ENCODE data around the gene ASCC1.
A peak's percentile ranks its signal among the peaks of the same experiment; 100 is the strongest.
"Not testable (repeated sequence)": the region's sequence is repeated elsewhere in the genome, so short reads cannot be mapped to it uniquely, and the experiment has no call there.

The ASCC1 gene

DNA sequence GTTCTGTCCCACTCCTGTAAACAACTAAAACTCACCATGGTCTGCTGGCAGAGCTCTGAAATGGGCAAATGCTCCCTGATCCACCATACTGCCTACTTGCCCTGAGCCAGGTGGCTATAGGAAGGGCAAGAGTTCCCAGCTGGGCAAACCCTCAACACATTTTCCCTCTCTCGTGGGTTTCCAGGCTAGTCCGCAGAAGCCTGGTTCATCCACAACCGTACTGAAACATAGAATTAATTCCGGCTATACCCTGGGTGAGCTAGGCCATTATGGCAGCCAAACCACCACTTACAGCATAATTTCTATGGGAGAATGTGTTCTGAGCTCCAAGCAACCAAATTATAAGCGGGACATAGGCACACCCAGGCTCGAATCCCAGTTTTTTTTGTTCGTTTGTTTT lies 37.5 kb upstream of the ASCC1 start:
- TF ChIP-seq, protein P1, sequence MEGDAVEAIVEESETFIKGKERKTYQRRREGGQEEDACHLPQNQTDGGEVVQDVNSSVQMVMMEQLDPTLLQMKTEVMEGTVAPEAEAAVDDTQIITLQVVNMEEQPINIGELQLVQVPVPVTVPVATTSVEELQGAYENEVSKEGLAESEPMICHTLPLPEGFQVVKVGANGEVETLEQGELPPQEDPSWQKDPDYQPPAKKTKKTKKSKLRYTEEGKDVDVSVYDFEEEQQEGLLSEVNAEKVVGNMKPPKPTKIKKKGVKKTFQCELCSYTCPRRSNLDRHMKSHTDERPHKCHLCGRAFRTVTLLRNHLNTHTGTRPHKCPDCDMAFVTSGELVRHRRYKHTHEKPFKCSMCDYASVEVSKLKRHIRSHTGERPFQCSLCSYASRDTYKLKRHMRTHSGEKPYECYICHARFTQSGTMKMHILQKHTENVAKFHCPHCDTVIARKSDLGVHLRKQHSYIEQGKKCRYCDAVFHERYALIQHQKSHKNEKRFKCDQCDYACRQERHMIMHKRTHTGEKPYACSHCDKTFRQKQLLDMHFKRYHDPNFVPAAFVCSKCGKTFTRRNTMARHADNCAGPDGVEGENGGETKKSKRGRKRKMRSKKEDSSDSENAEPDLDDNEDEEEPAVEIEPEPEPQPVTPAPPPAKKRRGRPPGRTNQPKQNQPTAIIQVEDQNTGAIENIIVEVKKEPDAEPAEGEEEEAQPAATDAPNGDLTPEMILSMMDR (IDR thresholded peaks at IDR 0.05; ENCODE audit: extremely low read depth, missing control alignments) = no peak
- no peak for DNase-seq (ENCODE audit: low spot score)

DNA sequence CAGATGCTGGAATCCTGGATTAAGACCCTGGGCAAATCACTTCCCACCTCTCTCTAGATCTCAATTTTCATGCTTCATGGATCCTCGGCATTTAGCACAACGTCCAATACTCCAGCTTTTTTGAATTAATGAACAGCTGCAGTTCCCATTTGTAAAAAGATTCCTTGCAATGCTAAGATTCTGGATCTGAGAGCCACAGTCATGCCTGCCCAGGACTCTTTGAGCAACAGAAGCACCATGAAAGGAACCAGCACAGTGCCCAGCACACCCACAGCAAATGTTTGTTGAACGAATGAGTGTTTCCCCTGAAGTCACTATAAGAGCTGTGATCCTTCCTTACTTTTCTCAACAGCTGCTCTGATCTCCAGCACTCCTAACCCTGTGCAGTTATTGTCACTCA lies 36.9 kb upstream of the ASCC1 start:
- no peak for DNase-seq (ENCODE audit: low spot score)
- TF ChIP-seq, protein P1 (IDR thresholded peaks at IDR 0.05; ENCODE audit: extremely low read depth, missing control alignments) = no peak

DNA sequence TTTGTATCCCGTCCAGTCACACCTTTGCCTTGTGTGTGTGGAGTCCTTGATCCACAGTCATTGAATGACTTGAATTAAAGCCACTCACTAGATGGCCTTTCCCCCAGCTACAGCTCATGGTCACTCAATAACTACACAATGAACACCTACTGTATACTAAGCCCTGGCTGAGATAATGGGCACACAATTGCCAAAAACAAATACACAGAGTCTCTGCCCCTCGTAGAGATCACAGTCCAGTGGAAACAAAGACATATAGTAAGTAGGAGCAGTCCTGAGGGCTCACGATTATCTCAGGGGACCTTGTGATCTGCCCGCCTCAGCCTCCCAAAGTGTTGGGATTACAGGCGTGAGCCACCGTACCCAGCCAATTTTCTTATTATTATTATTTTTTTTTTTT lies 35.6 kb upstream of the ASCC1 start:
- no peak for DNase-seq (ENCODE audit: low spot score)
- TF ChIP-seq, protein P1 (IDR thresholded peaks at IDR 0.05; ENCODE audit: extremely low read depth, missing control alignments) = no peak

DNA sequence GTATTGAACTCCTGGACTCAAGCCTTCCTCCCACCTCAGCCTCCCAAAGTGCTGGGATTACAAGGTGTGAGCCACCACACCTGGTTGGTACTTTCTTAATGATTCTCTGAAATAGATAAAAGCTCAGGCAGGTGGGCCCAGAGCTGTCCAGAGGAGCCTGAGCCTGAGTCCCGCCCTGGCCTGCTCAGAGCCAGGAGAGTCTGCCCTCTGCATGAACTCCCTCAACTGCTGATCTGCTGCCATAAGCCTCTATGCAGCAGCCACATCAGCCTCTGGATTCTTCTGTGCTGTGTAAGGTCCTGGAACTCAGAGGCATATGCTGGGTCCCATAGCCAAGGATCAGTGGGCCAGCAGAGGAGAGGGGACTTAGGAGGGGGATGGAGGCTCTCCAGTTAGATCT lies 34.6 kb upstream of the ASCC1 start:
- no peak for DNase-seq (ENCODE audit: low spot score)
- TF ChIP-seq, protein P1 (IDR thresholded peaks at IDR 0.05; ENCODE audit: extremely low read depth, missing control alignments) = no peak

DNA sequence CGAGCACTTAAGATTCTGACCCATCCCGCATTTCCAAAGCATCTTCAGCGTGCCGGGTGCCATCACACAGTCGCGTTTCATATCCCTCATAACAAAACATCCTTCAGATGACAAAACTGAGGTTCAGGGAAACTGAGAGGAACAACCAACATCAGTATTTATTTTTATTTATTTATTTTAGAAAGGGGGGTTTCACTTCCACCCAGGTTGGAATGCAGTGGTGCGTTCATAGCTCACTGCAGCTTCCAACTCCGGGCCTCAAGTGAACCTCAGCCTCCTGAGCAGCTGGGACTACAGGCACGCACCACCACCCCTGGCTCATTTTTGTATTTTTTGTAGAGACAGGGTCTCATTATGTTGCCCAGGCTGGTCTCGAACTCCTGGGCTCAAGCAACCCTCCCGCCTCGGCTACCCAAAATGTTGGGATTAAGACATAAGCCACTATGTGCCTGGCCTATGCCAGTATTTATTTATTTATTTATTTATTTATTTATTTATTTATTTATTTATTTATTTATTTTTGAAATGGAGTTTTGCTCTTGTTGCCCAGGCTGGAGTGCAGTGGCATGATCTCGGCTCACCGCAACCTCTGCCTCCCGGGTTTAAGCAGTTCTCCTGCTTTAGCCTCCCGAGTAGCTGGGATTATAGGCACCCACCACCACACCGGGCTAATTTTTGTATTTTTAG lies 33.2 kb upstream of the ASCC1 start:
- DNase-seq (ENCODE audit: low spot score) = not testable (repeated sequence)

DNA sequence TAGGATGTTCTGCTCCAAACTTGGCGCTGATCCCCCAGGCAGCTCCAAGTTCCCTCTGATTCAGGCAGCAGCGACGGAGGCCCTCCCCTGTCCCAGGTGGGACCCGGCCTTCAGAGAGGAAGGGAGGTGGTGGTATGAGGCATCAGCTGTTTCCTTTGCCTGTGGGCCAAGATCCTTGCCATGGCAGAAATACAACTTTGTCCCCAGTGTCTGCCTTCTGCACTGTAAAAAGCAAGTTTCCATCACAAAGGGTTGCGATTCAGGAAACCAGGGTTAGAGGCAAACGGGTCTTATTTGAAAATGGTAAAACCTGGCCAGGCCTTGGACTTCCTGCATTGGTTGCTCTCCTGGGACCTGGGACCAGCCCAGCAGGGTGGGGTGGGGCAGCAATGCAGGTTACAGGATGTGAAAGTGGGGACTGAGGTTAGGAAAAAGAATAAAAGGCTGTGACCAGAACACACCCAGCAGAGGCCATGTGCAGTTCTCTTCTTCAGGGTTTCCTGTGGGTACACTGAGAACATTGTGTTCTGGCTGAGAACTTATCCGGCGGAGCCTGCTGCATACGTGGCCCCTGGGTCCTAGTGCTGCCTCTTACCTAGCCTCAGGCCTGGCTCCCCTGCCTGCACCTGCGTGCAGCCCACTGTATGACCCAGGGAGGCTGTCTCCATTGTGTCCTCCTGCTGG lies 32.5 kb upstream of the ASCC1 start:
- TF ChIP-seq, protein P1 (IDR thresholded peaks at IDR 0.05; ENCODE audit: extremely low read depth, missing control alignments) = no peak
- DNase-seq (ENCODE audit: low spot score) = peak; percentile 77

DNA sequence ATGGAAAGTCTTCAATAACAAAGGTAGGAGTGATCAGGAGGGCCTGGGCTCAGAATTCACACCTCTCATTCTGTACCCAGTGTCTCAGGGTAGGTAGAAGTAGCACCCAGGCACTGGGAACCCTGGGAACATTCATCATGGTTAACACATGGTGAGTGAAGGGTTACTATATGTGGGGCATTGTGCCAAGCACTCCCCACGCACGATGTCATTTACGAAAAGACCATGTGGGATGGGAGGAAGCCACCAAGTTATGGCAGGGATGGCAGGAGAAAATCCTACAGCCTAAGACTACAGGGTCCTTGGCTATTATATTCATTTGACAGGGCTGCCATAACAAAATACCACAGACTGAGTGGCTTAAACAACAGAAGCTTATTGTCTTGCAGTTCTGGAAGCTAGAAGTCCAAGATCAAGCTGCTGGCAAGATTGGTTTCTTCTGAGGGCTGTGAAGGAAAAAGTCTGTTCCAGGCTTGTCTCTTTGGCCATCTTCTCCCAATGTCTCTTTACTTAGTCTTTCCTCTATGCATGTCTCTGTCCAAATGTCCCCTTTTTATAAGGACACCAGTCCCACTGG lies 30.0 kb upstream of the ASCC1 start:
- DNase-seq (ENCODE audit: low spot score) = no peak
- TF ChIP-seq, protein P1 (IDR thresholded peaks at IDR 0.05; ENCODE audit: extremely low read depth, missing control alignments) = no peak

Measured in GM20000 (cell line).